Measurements from ENCODE around the gene DOCK10. TPM values are rescaled to one million over a fixed set of nuclear protein-coding genes. Genes with fewer than 3 reads are reported as not detected.

DOCK10 gene
- total RNA-seq, 4 donors from 2014 or later = 16.7 to 37.2 (median 20.8) TPM

DNA sequence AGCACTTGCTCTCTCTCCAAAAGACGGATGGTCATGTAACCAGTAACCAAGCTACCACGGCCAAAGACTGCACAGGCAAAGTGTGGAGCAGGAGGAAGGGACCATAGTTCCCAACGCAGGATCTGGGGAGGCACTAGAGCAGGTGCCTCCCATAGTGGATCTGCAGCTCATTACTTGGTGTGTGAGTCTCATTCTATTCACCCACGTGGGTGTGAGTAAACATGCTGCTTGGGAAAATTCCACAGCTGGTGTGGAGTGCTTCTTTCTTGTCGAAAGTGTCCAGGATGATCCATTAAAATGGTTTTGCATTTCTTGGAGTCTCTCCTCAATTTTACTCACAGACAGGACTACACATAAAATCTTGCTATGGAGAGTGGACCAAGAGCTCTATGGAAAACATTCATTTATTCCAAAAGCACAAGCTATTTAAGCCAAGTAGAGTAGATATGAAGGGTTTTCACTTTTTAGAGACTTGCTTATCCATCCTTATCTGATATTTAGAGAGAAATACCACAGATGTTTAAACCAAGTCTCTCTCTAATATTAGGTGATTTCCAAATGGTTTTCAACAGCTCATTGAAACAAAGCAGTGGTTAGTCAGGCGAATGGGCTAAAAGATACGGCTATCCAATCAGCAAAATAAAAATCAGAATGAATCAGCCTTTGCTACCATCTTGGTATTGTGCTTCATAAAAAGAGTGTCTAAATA is 221.8 kb downstream of the DOCK10 start:
- no peak overlapping the region for H3K27ac ChIP-seq
- no peak for TF ChIP-seq EP300 (IDR thresholded peaks at IDR 0.05)
- TF ChIP-seq, protein P1, sequence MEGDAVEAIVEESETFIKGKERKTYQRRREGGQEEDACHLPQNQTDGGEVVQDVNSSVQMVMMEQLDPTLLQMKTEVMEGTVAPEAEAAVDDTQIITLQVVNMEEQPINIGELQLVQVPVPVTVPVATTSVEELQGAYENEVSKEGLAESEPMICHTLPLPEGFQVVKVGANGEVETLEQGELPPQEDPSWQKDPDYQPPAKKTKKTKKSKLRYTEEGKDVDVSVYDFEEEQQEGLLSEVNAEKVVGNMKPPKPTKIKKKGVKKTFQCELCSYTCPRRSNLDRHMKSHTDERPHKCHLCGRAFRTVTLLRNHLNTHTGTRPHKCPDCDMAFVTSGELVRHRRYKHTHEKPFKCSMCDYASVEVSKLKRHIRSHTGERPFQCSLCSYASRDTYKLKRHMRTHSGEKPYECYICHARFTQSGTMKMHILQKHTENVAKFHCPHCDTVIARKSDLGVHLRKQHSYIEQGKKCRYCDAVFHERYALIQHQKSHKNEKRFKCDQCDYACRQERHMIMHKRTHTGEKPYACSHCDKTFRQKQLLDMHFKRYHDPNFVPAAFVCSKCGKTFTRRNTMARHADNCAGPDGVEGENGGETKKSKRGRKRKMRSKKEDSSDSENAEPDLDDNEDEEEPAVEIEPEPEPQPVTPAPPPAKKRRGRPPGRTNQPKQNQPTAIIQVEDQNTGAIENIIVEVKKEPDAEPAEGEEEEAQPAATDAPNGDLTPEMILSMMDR (IDR thresholded peaks at IDR 0.05) = no peak
- TF ChIP-seq POLR2A (IDR thresholded peaks at IDR 0.05) = no peak
- no peak overlapping the region for H3K4me3 ChIP-seq
- H3K4me1 ChIP-seq = no peaks in the 10 kb centered on the region
- H3K27me3 ChIP-seq = no peaks in the 10 kb centered on the region
- peaks cover 0 to 14% (median 0%) of the 10 kb centered on the region in 3 donors for H3K36me3 ChIP-seq
- H3K9me3 ChIP-seq = no peaks in the 10 kb centered on the region
- no peak for DNase-seq (ENCODE audit: low spot score in 2 of 2)
- 73 to 82% methylated on average over 7 of the region's 7 CpGs for WGBS, 2 donors

DNA sequence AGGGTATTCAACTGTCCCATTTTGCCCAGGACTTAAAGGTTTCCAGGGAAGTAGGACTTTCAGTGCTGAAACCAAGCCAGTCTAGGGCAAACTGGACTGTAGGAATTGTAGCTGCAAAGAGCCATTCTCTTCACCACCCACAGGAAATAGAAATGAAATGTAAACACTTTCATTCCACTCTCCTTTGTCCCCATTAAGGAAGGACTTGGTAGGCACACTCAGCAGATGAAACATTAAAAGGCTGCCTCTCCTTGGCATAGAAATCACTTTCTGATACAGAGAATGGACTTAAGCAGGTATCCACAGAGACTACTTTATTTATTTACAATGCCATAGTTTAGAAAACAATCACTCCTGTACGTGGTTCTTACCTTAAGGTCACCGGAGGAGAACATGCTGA is 223.2 kb downstream of the DOCK10 start:
- Histone ChIP-seq H3K4me3 (no peak overlapping the region), H3K4me1 (no peaks in the 10 kb centered on the region), H3K27ac (no peak overlapping the region), H3K9me3 (no peaks in the 10 kb centered on the region), H3K36me3 (peaks cover 0 to 23% (median 0%) of the 10 kb centered on the region in 3 donors), H3K27me3 (no peaks in the 10 kb centered on the region)
- TF ChIP-seq, protein P1 (IDR thresholded peaks at IDR 0.05) = no peak
- TF ChIP-seq EP300 (IDR thresholded peaks at IDR 0.05) (no peak), POLR2A (IDR thresholded peaks at IDR 0.05) (no peak)
- 86 to 88% methylated on average over 2 of the region's 2 CpGs for WGBS, 2 donors
- DNase-seq (ENCODE audit: low spot score in 2 of 2) = no peak

DNA sequence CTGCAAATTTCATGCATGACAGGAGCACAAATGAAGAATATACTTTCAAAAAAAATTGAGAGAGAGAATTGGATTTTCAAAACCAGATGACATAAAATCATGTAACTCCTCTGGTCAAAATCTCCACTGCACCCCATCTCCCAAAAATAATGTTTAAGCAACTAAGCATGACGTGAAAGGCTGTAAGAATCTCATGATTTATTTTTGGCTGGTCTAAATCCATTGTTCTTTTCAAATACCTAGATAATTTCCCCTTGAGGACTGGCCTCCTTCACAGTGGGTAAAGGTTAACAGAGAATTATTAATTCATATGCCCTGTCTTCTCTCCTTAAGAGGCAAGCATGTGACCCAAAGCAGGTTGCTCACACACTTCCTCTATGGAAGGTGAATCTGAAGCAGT is 224.6 kb downstream of the DOCK10 start:
- H3K36me3 ChIP-seq = peaks cover 0 to 22% (median 0%) of the 10 kb centered on the region in 3 donors
- TF ChIP-seq, protein P1 (IDR thresholded peaks at IDR 0.05) = no peak
- TF ChIP-seq EP300 (IDR thresholded peaks at IDR 0.05) (no peak), POLR2A (IDR thresholded peaks at IDR 0.05) (no peak)
- no peak for DNase-seq (ENCODE audit: low spot score in 2 of 2)
- H3K27me3 ChIP-seq = no peaks in the 10 kb centered on the region
- 84 to 91% methylated on average over 1 of the region's 1 CpG for WGBS, 2 donors
- H3K9me3 ChIP-seq = no peaks in the 10 kb centered on the region
- no peak overlapping the region for H3K27ac ChIP-seq
- H3K4me1 ChIP-seq = no peaks in the 10 kb centered on the region
- H3K4me3 ChIP-seq = no peak overlapping the region

DNA sequence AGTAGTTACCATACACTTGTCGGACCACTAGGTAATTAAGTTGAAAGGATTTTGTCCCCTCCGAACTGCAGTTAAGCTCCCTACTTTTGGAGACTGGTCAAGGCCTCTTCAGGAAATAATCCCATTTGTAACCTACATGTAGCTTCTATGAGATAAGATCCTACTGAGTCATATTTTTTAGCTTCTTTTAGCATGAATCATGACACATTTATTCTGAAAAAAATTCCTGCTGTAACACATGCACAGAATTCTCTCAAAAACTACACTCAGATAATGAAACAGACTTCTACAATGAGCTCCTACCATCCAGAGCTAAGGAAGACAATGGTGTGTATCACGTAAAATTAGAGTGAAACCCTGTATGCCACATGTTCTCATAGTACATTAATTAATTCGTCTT is 225.5 kb downstream of the DOCK10 start:
- Histone ChIP-seq H3K27ac (no peak overlapping the region), H3K27me3 (no peaks in the 10 kb centered on the region), H3K9me3 (no peaks in the 10 kb centered on the region), H3K4me3 (no peak overlapping the region), H3K36me3 (peaks cover 0 to 19% (median 0%) of the 10 kb centered on the region in 3 donors), H3K4me1 (no peaks in the 10 kb centered on the region)
- TF ChIP-seq, protein P1 (IDR thresholded peaks at IDR 0.05) = no peak
- no peak for TF ChIP-seq POLR2A (IDR thresholded peaks at IDR 0.05)
- no peak for DNase-seq (ENCODE audit: low spot score in 2 of 2)
- 75 to 89% methylated on average over 4 of the region's 4 CpGs for WGBS, 2 donors

DNA sequence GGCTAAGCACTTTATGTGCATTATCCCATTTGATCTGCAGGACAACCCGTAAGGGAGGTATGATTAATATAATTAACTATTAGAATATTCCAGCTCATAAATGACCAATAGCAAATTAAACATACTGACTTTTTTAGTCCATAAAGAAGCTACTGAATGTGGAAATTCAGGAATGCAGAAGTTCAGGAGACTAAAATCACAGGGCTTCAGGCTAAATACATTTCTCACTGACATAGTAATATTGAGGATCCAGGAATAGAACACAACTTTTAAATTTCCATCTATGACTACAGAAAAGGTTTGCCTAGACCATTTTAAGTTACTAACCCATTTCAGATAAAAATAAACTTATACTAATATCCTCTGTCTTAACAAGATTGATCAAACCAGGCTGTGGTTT is 228.7 kb downstream of the DOCK10 start:
- no peaks in the 10 kb centered on the region for H3K27me3 ChIP-seq
- 96 to 100% methylated on average over 1 of the region's 1 CpG for WGBS, 2 donors
- no peak for DNase-seq (ENCODE audit: low spot score in 2 of 2)
- H3K36me3 ChIP-seq = peaks cover 0 to 19% (median 0%) of the 10 kb centered on the region in 3 donors
- H3K27ac ChIP-seq = no peak overlapping the region
- H3K9me3 ChIP-seq = no peaks in the 10 kb centered on the region
- H3K4me3 ChIP-seq = no peak overlapping the region
- no peaks in the 10 kb centered on the region for H3K4me1 ChIP-seq
- TF ChIP-seq, protein P1 (IDR thresholded peaks at IDR 0.05) = no peak
- TF ChIP-seq POLR2A (IDR thresholded peaks at IDR 0.05) (no peak), EP300 (IDR thresholded peaks at IDR 0.05) (no peak)
